HCT116 (cell line): ENCODE results near the gene RPL7L1.

Experiments
- CEBPB ChIP-seq: IDR thresholded peaks from 2 replicates; pipeline ENCODE4 v1.6.1; 2012; ENCODE audit warnings: low read depth
- EGR1 ChIP-seq: IDR thresholded peaks from 2 replicates; pipeline ENCODE4 v1.6.1; 2012; ENCODE audit warnings: low read depth
- EZH2phosphoT487 ChIP-seq: fragments of 200-600 bp; IDR thresholded peaks from 2 replicates; pipeline ENCODE4 v1.6.1; 2018; ENCODE audit warnings: antibody characterized with exemption, borderline replicate concordance
- POLR2A ChIP-seq: IDR thresholded peaks from 2 replicates; pipeline ENCODE4 v1.7.0; 2011; ENCODE audit warnings: borderline replicate concordance; ENCODE audit not compliant: insufficient read depth, insufficient read length; ENCODE audit errors: extremely low read depth
- POLR2AphosphoS5 ChIP-seq: IDR thresholded peaks from 2 replicates; pipeline ENCODE4 v1.6.1; 2011; ENCODE audit warnings: mild to moderate bottlenecking, low read depth, low read length, moderate library complexity
- RAD21 ChIP-seq: IDR thresholded peaks from 2 replicates; pipeline ENCODE4 v1.6.1; 2012; ENCODE audit warnings: low read depth, mild to moderate bottlenecking
- REST ChIP-seq: IDR thresholded peaks from 2 replicates; pipeline ENCODE4 v1.6.1; 2012; ENCODE audit warnings: low read depth
- SP1 ChIP-seq: IDR thresholded peaks from 2 replicates; pipeline ENCODE4 v1.6.1; 2012; ENCODE audit warnings: low read depth
- SRF ChIP-seq: IDR thresholded peaks from 2 replicates; pipeline ENCODE4 v1.6.1; 2012; ENCODE audit warnings: low read depth
- TCF7L2 ChIP-seq: IDR thresholded peaks from 2 replicates; pipeline ENCODE4 v1.7.0; 2011; ENCODE audit warnings: borderline replicate concordance, inconsistent platforms; ENCODE audit not compliant: insufficient read depth, insufficient read length; ENCODE audit errors: extremely low read depth
- YY1 ChIP-seq: IDR thresholded peaks from 2 replicates; pipeline ENCODE4 v1.6.1; 2011; ENCODE audit warnings: low read length, low read depth, moderate library complexity, mild to moderate bottlenecking; ENCODE audit not compliant: insufficient replicate concordance; ENCODE audit errors: extremely low read depth
- ZNF274 ChIP-seq: fragments of 200-500 bp; sonication (Bioruptor generic); IDR thresholded peaks from 2 replicates; pipeline ENCODE4 v1.6.1; 2014; ENCODE audit warnings: mild to moderate bottlenecking, low read depth, low read length, inconsistent platforms
- TF ChIP-seq, protein P1 (sequence below), 3 experiments: fragments of 200-600 bp in 1 of 3; sonication (generic) in 1 of 3; IDR thresholded peaks in 2 of 3; conservative IDR thresholded peaks in 1 of 3; 2 replicates each; pipeline ENCODE4 v1.5.1; 2012 to 2017; ENCODE audit warnings: low read depth in 2 of 3, low read length in 2 of 3, antibody characterized with exemption in 1 of 3, borderline replicate concordance in 1 of 3, control low read depth in 1 of 3, mild to moderate bottlenecking in 1 of 3, mixed read lengths in 1 of 3, mixed run types in 1 of 3, moderate library complexity in 1 of 3; ENCODE audit not compliant: insufficient read depth in 1 of 3
- TF ChIP-seq, protein P2 (sequence below): IDR thresholded peaks from 2 replicates; pipeline ENCODE4 v1.6.1; 2012

GRCh38 chr6:42909835-42910234 lies 30.4 kb downstream of the RPL7L1 start:
- TF ChIP-seq TCF7L2: no peak
- TF ChIP-seq, protein P1, sequence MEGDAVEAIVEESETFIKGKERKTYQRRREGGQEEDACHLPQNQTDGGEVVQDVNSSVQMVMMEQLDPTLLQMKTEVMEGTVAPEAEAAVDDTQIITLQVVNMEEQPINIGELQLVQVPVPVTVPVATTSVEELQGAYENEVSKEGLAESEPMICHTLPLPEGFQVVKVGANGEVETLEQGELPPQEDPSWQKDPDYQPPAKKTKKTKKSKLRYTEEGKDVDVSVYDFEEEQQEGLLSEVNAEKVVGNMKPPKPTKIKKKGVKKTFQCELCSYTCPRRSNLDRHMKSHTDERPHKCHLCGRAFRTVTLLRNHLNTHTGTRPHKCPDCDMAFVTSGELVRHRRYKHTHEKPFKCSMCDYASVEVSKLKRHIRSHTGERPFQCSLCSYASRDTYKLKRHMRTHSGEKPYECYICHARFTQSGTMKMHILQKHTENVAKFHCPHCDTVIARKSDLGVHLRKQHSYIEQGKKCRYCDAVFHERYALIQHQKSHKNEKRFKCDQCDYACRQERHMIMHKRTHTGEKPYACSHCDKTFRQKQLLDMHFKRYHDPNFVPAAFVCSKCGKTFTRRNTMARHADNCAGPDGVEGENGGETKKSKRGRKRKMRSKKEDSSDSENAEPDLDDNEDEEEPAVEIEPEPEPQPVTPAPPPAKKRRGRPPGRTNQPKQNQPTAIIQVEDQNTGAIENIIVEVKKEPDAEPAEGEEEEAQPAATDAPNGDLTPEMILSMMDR (IDR thresholded peaks at IDR 0.05 in 2 of 3, conservative IDR thresholded peaks at IDR 0.05 in 1 of 3; ENCODE audit: borderline replicate concordance in 1 of 3, insufficient read depth in 1 of 3, low read depth in 2 of 3, low read length in 2 of 3): no peak
- TF ChIP-seq REST: no peak
- no peak for TF ChIP-seq POLR2A
- no peak for TF ChIP-seq POLR2AphosphoS5
- no peak for TF ChIP-seq EZH2phosphoT487
- TF ChIP-seq YY1: no peak
- TF ChIP-seq SRF: no peak
- TF ChIP-seq CEBPB: no peak
- no peak for TF ChIP-seq SP1
- no peak for TF ChIP-seq EGR1
- no peak for TF ChIP-seq ZNF274
- no peak for TF ChIP-seq RAD21
- TF ChIP-seq, protein P2, sequence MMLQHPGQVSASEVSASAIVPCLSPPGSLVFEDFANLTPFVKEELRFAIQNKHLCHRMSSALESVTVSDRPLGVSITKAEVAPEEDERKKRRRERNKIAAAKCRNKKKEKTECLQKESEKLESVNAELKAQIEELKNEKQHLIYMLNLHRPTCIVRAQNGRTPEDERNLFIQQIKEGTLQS: no peak
